Stimulated activated CD8-positive, alpha-beta memory T cell treated with anti-CD3 and anti-CD28 coated beads, Interleukin-12 subunit alpha, Interleukin-12 subunit beta, amount 100 ng/mL, for 1 hour (primary cell): ENCODE data around the gene CDH13.

Source experiments
- DNase-seq: peaks from one replicate; pipeline ENCODE4 v3.0.0-alpha.2; 2020; ENCODE audit warnings: low read depth

Gene CDH13

DNA sequence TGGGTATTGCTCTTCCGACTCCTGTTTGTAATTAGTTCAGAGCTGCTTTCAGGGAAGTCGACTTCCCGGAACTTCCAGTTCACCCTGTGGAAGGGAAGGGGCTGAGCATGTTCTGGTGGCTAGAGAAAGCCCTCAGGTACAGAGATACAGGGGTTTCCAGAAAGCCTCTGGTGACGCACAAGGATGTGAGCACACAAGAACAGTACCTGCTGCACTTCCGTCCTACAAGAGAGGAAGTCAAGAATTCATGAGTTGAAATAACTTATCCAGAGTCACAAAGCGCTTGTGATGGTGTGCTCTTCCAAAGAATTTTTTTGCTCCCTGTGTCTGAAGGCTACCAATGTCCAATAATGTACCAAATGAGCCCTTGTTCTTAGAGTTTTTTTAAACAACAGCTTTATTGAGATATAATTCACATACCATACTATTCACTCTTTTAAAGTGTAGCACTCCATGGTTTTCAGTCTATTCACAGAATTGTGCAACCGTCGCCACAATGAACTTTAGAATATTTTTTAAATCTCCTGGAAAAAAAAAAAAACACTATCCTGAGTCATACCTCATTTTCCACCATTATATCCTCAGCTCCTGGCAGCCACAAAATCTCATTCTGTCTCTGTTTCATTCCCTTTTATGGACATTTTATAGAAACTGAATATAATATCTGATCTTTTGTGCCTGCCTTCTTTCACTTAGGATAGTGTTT lies 327.6 kb downstream of the CDH13 start:
- no peak for DNase-seq

- no peak for DNase-seq
Observed at GRCh38 chr16:82955741-82956348, 329.1 kb downstream of the CDH13 start.

- DNase-seq, result no peak
Observed at GRCh38 chr16:82957212-82957611, 330.4 kb downstream of the CDH13 start.

DNA sequence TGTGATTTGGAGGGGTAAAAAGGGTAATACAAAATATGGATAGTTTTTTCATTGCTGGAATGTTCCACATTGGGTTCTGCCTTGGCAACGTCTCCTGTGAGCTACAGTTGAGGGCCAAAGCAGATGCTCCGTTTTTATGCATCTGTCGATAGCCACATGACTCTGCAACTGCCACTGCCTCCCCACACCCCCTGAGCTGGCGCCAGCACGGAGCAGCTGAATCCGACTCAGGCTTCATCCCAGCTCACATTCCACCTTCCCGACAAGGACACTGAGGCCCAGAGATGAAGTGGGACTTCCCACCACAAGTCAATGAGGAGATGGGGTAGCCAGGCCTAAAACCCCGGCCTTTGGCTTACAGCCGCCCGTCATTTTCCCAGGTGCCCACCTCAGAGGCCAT lies 334.1 kb downstream of the CDH13 start:
- no peak for DNase-seq

DNA sequence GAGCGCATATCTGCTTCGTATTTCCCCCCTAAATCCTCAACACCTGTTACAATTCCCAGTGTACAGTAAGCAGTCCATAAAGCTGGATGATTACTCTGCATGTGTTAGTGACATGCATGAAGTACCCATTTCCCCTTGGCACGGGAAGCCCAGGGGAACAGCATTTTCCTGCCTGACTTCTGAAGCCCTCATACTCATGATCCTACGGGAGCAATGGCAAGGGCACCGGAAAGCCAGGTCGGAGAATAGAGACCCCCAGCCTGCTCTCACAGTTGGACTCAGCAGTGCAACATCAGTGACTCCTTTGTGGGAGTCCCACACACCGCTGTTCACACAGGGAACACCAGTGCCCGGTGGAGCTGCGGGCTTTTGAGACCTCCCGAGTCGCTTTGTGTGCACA lies 336.9 kb downstream of the CDH13 start:
- no peak for DNase-seq

- DNase-seq, result no peak
Observed at GRCh38 chr16:82965808-82966207, 339.0 kb downstream of the CDH13 start.

GRCh38 chr16:82967424-82967823 lies 340.7 kb downstream of the CDH13 start:
- DNase-seq, result no peak

DNA sequence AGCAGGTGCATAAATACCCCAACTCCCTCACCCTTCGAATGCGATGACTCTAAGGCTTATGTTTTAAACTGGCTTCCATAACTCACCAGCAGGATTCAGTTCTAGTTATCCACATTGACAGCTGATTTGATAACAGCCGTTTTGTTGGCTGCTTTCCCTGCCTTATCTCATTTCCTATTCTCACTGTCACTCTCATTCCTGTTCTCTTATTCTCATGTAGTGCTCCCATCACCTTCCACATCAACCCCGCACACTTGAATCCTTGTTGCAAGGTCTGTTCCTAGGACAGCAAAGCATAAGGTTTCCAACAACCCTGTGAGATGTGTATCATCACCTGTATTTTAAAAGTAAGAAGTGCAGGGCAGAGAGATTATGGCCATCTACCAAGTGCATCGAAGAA lies 344.4 kb downstream of the CDH13 start:
- DNase-seq, result no peak

DNA sequence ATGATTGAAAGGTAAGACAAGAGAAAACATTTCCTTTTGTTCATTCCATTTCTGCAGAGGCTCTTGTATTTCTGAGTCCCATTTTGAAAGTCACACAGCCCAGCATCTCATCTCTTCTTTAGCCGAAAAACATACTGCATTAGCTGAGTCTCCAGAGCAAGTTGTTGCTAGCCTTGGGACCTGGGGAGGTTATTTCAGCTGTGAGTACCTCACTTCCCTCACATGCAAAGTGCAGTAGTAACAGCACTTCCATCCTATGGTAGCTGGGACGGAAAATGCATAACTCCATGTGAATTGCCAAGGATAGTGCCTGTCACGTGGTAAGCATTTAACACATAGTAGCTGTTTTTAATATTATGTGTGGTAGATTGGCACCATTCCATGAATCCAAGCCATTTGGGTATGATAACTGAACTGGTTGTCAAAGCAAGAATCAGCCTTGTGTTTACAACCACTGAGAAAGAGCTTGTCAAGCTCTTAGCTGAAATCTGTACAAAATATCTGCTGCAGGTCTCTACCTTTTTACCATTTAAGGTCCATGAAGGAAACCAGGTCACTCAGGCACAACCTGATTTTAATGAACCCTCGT lies 345.7 kb downstream of the CDH13 start:
- no peak for DNase-seq

GRCh38 chr16:82979406-82980111 lies 352.8 kb downstream of the CDH13 start:
- DNase-seq, result no peak

- no peak for DNase-seq
Observed at GRCh38 chr16:82980810-82981209, 354.0 kb downstream of the CDH13 start.

GRCh38 chr16:82987767-82988166 lies 361.0 kb downstream of the CDH13 start:
- no peak for DNase-seq

DNA sequence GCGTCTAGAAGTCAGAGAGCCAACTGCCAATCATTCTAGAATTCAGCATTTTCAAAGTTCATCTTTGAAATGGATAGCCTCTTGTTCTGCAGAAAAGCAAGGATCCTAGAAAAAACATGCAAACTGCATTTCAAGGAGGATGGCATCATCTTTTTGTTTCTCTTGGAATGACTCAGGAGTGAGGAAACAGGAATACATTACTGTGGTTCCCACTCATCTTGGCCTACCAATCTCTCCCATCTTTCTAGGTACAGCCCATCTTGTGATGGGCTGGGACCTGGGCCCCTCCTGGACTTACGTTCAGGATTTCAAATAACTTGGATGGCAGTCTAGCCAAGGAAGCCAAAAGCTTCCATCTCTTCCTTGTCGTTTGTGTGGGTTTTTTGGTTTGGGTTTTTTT lies 363.4 kb downstream of the CDH13 start:
- DNase-seq, result no peak

- no peak for DNase-seq
Observed at GRCh38 chr16:82991410-82991809, 364.6 kb downstream of the CDH13 start.

GRCh38 chr16:82991966-82992675 lies 365.4 kb downstream of the CDH13 start:
- no peak for DNase-seq

DNA sequence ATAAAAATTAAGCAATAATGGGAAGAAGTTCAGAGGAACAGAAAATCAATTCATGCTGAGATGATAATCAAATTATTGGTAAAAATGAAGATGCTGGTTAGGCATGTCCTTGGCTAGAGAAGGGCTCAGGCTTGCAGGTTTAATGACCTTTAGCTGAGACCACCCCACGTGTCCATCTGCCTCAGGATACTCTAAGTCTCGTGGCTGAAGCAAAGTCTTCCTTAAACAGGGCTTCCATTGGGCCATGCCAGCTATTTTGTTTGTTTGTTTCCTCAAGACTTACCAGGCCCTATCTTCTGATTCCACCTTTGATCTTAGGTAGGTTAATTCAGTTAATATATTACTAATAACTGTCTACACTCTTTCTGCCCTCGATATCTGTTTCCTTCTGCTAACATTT lies 366.0 kb downstream of the CDH13 start:
- DNase-seq, result no peak

GRCh38 chr16:82993415-82993814 lies 366.6 kb downstream of the CDH13 start:
- DNase-seq, result no peak

- no peak for DNase-seq
Observed at GRCh38 chr16:82993926-82994325, 367.2 kb downstream of the CDH13 start.

- no peak for DNase-seq
Observed at GRCh38 chr16:82995286-82995923, 368.6 kb downstream of the CDH13 start.

GRCh38 chr16:82995924-82996441 lies 369.2 kb downstream of the CDH13 start:
- DNase-seq, result no peak

GRCh38 chr16:82996814-82997213 lies 370.0 kb downstream of the CDH13 start:
- no peak for DNase-seq

GRCh38 chr16:82999711-83000110 lies 372.9 kb downstream of the CDH13 start:
- DNase-seq, result no peak
